Ovary (tissue), 3 donors: ENCODE measurements around the gene SDCCAG8.

Source experiments
- CTCF ChIP-seq, 3 donors: fragments of 450-650 bp in 2 of 3; fragments of 200-600 bp in 1 of 3; IDR thresholded peaks; one replicate each; pipeline versions ENCODE4 v1.5.1 to v1.8.0; 2016 to 2022; ENCODE audit warnings: antibody characterized with exemption in 3 of 3, mild to moderate bottlenecking in 1 of 3
- EP300 ChIP-seq: sonication (generic); formaldehyde crosslinking; IDR thresholded peaks from one replicate; pipeline ENCODE4 v1.6.1; 2017; ENCODE audit warnings: antibody characterized with exemption
- POLR2A ChIP-seq: fragments of 450-650 bp; IDR thresholded peaks from one replicate; pipeline ENCODE4 v1.6.1; 2017; ENCODE audit warnings: antibody characterized with exemption, mild to moderate bottlenecking, moderate library complexity
- donor health status: DM: no; HTN: no; CAD: no.

- TF ChIP-seq CTCF (IDR thresholded peaks at IDR 0.05): no peak
- no peak for TF ChIP-seq POLR2A
- TF ChIP-seq EP300: no peak
Observed at GRCh38 chr1:243256590-243256989, 749 bp downstream of the SDCCAG8 start.
